Activated CD4-positive, alpha-beta T cell treated with anti-CD3 and anti-CD28 coated beads for 36 hours (primary cell): ENCODE measurements around the gene KANTR. TPM values are rescaled to one million over a fixed set of nuclear protein-coding genes. Genes with fewer than 3 reads are reported as not detected.

Experiments used
- total RNA-seq, 2 experiments: library from RNA; stranded (reverse); gene quantifications; one replicate each; pipeline ENCODE4 v1.2.3, GENCODE V29; 2021

Gene KANTR
- total RNA-seq, 2 experiments from 2014 or later: 10.3 to 12.3 TPM

Other genes with a start within 250 kb of the KANTR start
- gene XAGE3, start 226.1 kb upstream of the KANTR start, total RNA-seq: not detected
- gene FAM156B, start 196.8 kb upstream of the KANTR start, total RNA-seq: 10 to 100 TPM; 13.1 to 19.8 TPM
- gene FAM156A, start 135.6 kb upstream of the KANTR start, total RNA-seq: 10 to 100 TPM; 18.3 to 25.8 TPM
- under 1 TPM in 1 of 2 experiments, not detected in 1; 0.14 TPM for gene GPR173, start 45.4 kb upstream of the KANTR start, total RNA-seq
- 10 to 100 TPM; 56.7 to 73.3 TPM for gene TSPYL2, start 11.8 kb upstream of the KANTR start, total RNA-seq
- 10 to 100 TPM; 84.6 to 96.5 TPM for gene KDM5C, start 131.1 kb downstream of the KANTR start, total RNA-seq
- under 1 TPM; 0.21 TPM for gene IQSEC2, start 187.4 kb downstream of the KANTR start, total RNA-seq